ENCODE results near the gene MAX.

The MAX gene

GRCh38 chr14:65045006-65045405, 57.3 kb downstream of the MAX start:
- WGBS = 99% methylated on average over 4 of the region's 5 CpGs
- Histone ChIP-seq H2AFZ (ENCODE audit: low read depth, low read length) (no peak overlapping the region), H3K27ac (ENCODE audit: low read length, poor library complexity, severe bottlenecking) (no peak overlapping the region), H3K4ac (ENCODE audit: low read depth in 1 of 2, low read length in 2 of 2) (no peak overlapping the region), H3K9me3 (ENCODE audit: control insufficient read depth, low read length) (no peaks in the 10 kb centered on the region), H2BK15ac (ENCODE audit: low read depth, poor library complexity, severe bottlenecking) (no peak overlapping the region), H4K91ac (ENCODE audit: low read length) (no peak overlapping the region), H3K79me1 (replicated peaks; ENCODE audit: low read length, poor library complexity, severe bottlenecking) (peaks cover 6% of the 10 kb centered on the region), H3K18ac (ENCODE audit: low read depth in 1 of 2, low read length in 2 of 2) (no peak overlapping the region), H3K27me3 (ENCODE audit: control insufficient read depth in 1 of 2, insufficient read depth in 1 of 2, low read length in 2 of 2) (no peaks in the 10 kb centered on the region), H2AK5ac (ENCODE audit: low read length, severe bottlenecking) (no peak overlapping the region), H3K14ac (ENCODE audit: low read length in 2 of 2) (no peak overlapping the region), H2BK5ac (ENCODE audit: low read depth, low read length, poor library complexity, severe bottlenecking) (no peak overlapping the region), H4K8ac (ENCODE audit: low read length) (no peak overlapping the region), H2BK120ac (ENCODE audit: low read depth, low read length) (no peak overlapping the region), H3K4me1 (ENCODE audit: control insufficient read depth, insufficient read depth, low read depth, low read length) (no peaks in the 10 kb centered on the region), H3K23ac (ENCODE audit: low read length in 2 of 2) (no peak overlapping the region), H2BK12ac (ENCODE audit: low read length in 2 of 2) (no peak overlapping the region), H3K4me2 (ENCODE audit: low read length, poor library complexity, severe bottlenecking) (no peak overlapping the region), H3K36me3 (ENCODE audit: control insufficient read depth in 1 of 2, insufficient read depth in 2 of 2, low read depth in 1 of 2, low read length in 2 of 2) (peaks cover 34 to 53% of the 10 kb centered on the region in 2 experiments), H3K9ac (ENCODE audit: low read length) (no peak overlapping the region), H3K4me3 (ENCODE audit: insufficient read depth in 1 of 2, low read depth in 1 of 2, low read length in 2 of 2) (no peak overlapping the region)
- no peak for DNase-seq

- H3K23ac ChIP-seq (ENCODE audit: low read length in 2 of 2) = no peak overlapping the region
- no peaks in the 10 kb centered on the region for H3K27me3 ChIP-seq (ENCODE audit: control insufficient read depth in 1 of 2, insufficient read depth in 1 of 2, low read length in 2 of 2)
- H3K9ac ChIP-seq (ENCODE audit: low read length) = no peak overlapping the region
- H3K4me2 ChIP-seq (ENCODE audit: low read length, poor library complexity, severe bottlenecking) = no peak overlapping the region
- H3K18ac ChIP-seq (ENCODE audit: low read depth in 1 of 2, low read length in 2 of 2) = no peak overlapping the region
- WGBS = 98% methylated on average over 9 of the region's 9 CpGs
- H3K9me3 ChIP-seq (ENCODE audit: control insufficient read depth, low read length) = no peaks in the 10 kb centered on the region
- no peak overlapping the region for H4K8ac ChIP-seq (ENCODE audit: low read length)
- no peak overlapping the region for H3K14ac ChIP-seq (ENCODE audit: low read length in 2 of 2)
- DNase-seq = no peak
- H2BK12ac ChIP-seq (ENCODE audit: low read length in 2 of 2) = no peak overlapping the region
- no peaks in the 10 kb centered on the region for H3K4me1 ChIP-seq (ENCODE audit: control insufficient read depth, insufficient read depth, low read depth, low read length)
- no peak overlapping the region for H2BK5ac ChIP-seq (ENCODE audit: low read depth, low read length, poor library complexity, severe bottlenecking)
- H2BK120ac ChIP-seq (ENCODE audit: low read depth, low read length) = no peak overlapping the region
- H2AFZ ChIP-seq (ENCODE audit: low read depth, low read length) = no peak overlapping the region
- H3K79me1 ChIP-seq (replicated peaks; ENCODE audit: low read length, poor library complexity, severe bottlenecking) = peaks cover 6% of the 10 kb centered on the region
- no peak overlapping the region for H2BK15ac ChIP-seq (ENCODE audit: low read depth, poor library complexity, severe bottlenecking)
- no peak overlapping the region for H3K4me3 ChIP-seq (ENCODE audit: insufficient read depth in 1 of 2, low read depth in 1 of 2, low read length in 2 of 2)
- no peak overlapping the region for H4K91ac ChIP-seq (ENCODE audit: low read length)
- H2AK5ac ChIP-seq (ENCODE audit: low read length, severe bottlenecking) = no peak overlapping the region
- no peak overlapping the region for H3K4ac ChIP-seq (ENCODE audit: low read depth in 1 of 2, low read length in 2 of 2)
- no peak overlapping the region for H3K27ac ChIP-seq (ENCODE audit: low read length, poor library complexity, severe bottlenecking)
- H3K36me3 ChIP-seq (ENCODE audit: control insufficient read depth in 1 of 2, insufficient read depth in 2 of 2, low read depth in 1 of 2, low read length in 2 of 2) = peaks cover 37 to 53% of the 10 kb centered on the region in 2 experiments
Observed at GRCh38 chr14:65044596-65044959, 57.7 kb downstream of the MAX start.

GRCh38 chr14:65043893-65044595, 58.3 kb downstream of the MAX start:
- H2AFZ ChIP-seq (ENCODE audit: low read depth, low read length) = no peak overlapping the region
- H3K9ac ChIP-seq (ENCODE audit: low read length) = no peak overlapping the region
- H2BK15ac ChIP-seq (ENCODE audit: low read depth, poor library complexity, severe bottlenecking) = no peak overlapping the region
- no peak overlapping the region for H4K8ac ChIP-seq (ENCODE audit: low read length)
- no peak overlapping the region for H3K23ac ChIP-seq (ENCODE audit: low read length in 2 of 2)
- no peaks in the 10 kb centered on the region for H3K4me1 ChIP-seq (ENCODE audit: control insufficient read depth, insufficient read depth, low read depth, low read length)
- WGBS = 94% methylated on average over 11 of the region's 12 CpGs
- H3K9me3 ChIP-seq (ENCODE audit: control insufficient read depth, low read length) = no peaks in the 10 kb centered on the region
- no peaks in the 10 kb centered on the region for H3K27me3 ChIP-seq (ENCODE audit: control insufficient read depth in 1 of 2, insufficient read depth in 1 of 2, low read length in 2 of 2)
- H3K79me1 ChIP-seq (replicated peaks; ENCODE audit: low read length, poor library complexity, severe bottlenecking) = peaks cover 6% of the 10 kb centered on the region
- no peak overlapping the region for H4K91ac ChIP-seq (ENCODE audit: low read length)
- no peak for DNase-seq
- H3K36me3 ChIP-seq (ENCODE audit: control insufficient read depth in 1 of 2, insufficient read depth in 2 of 2, low read depth in 1 of 2, low read length in 2 of 2) = peaks cover 37 to 53% of the 10 kb centered on the region in 2 experiments
- H2BK120ac ChIP-seq (ENCODE audit: low read depth, low read length) = no peak overlapping the region
- no peak overlapping the region for H2BK5ac ChIP-seq (ENCODE audit: low read depth, low read length, poor library complexity, severe bottlenecking)
- no peak overlapping the region for H3K18ac ChIP-seq (ENCODE audit: low read depth in 1 of 2, low read length in 2 of 2)
- no peak overlapping the region for H2AK5ac ChIP-seq (ENCODE audit: low read length, severe bottlenecking)
- H3K14ac ChIP-seq (ENCODE audit: low read length in 2 of 2) = no peak overlapping the region
- no peak overlapping the region for H3K4ac ChIP-seq (ENCODE audit: low read depth in 1 of 2, low read length in 2 of 2)
- no peak overlapping the region for H3K27ac ChIP-seq (ENCODE audit: low read length, poor library complexity, severe bottlenecking)
- no peak overlapping the region for H3K4me2 ChIP-seq (ENCODE audit: low read length, poor library complexity, severe bottlenecking)
- H2BK12ac ChIP-seq (ENCODE audit: low read length in 2 of 2) = no peak overlapping the region
- no peak overlapping the region for H3K4me3 ChIP-seq (ENCODE audit: insufficient read depth in 1 of 2, low read depth in 1 of 2, low read length in 2 of 2)

- Histone ChIP-seq H2BK12ac (ENCODE audit: low read length in 2 of 2) (no peak overlapping the region), H3K14ac (ENCODE audit: low read length in 2 of 2) (no peak overlapping the region), H2AFZ (ENCODE audit: low read depth, low read length) (no peak overlapping the region), H3K23ac (ENCODE audit: low read length in 2 of 2) (no peak overlapping the region), H3K9me3 (ENCODE audit: control insufficient read depth, low read length) (no peaks in the 10 kb centered on the region), H3K18ac (ENCODE audit: low read depth in 1 of 2, low read length in 2 of 2) (no peak overlapping the region), H3K79me1 (replicated peaks; ENCODE audit: low read length, poor library complexity, severe bottlenecking) (peaks cover 3% of the 10 kb centered on the region), H3K4me3 (ENCODE audit: insufficient read depth in 1 of 2, low read depth in 1 of 2, low read length in 2 of 2) (no peak overlapping the region), H3K4me1 (ENCODE audit: control insufficient read depth, insufficient read depth, low read depth, low read length) (no peaks in the 10 kb centered on the region), H3K27ac (ENCODE audit: low read length, poor library complexity, severe bottlenecking) (no peak overlapping the region), H3K9ac (ENCODE audit: low read length) (no peak overlapping the region), H2BK5ac (ENCODE audit: low read depth, low read length, poor library complexity, severe bottlenecking) (no peak overlapping the region), H3K4ac (ENCODE audit: low read depth in 1 of 2, low read length in 2 of 2) (no peak overlapping the region), H4K91ac (ENCODE audit: low read length) (no peak overlapping the region), H3K4me2 (ENCODE audit: low read length, poor library complexity, severe bottlenecking) (no peak overlapping the region), H4K8ac (ENCODE audit: low read length) (no peak overlapping the region), H2BK120ac (ENCODE audit: low read depth, low read length) (no peak overlapping the region), H3K36me3 (ENCODE audit: control insufficient read depth in 1 of 2, insufficient read depth in 2 of 2, low read depth in 1 of 2, low read length in 2 of 2) (peaks cover 37 to 53% of the 10 kb centered on the region in 2 experiments), H3K27me3 (ENCODE audit: control insufficient read depth in 1 of 2, insufficient read depth in 1 of 2, low read length in 2 of 2) (no peaks in the 10 kb centered on the region), H2AK5ac (ENCODE audit: low read length, severe bottlenecking) (no peak overlapping the region), H2BK15ac (ENCODE audit: low read depth, poor library complexity, severe bottlenecking) (no peak overlapping the region)
- WGBS = 89% methylated on average over 6 of the region's 8 CpGs
- DNase-seq = no peak
Observed at GRCh38 chr14:65042731-65043372, 59.5 kb downstream of the MAX start.
